DND-41 (cell line): ENCODE results near the gene FLNC.

Experiments
- CTCF ChIP-seq: IDR thresholded peaks from 2 replicates; pipeline ENCODE4 v1.5.1; 2012; ENCODE audit warnings: borderline replicate concordance, low read length, moderate library complexity, mild to moderate bottlenecking; ENCODE audit not compliant: poor library complexity, severe bottlenecking; ENCODE audit errors: extremely low read depth
- EZH2 ChIP-seq: IDR thresholded peaks from 3 replicates; pipeline ENCODE4 v1.6.1; 2012; ENCODE audit warnings: borderline replicate concordance, low read depth, mild to moderate bottlenecking, moderate library complexity, low read length, inconsistent platforms; ENCODE audit not compliant: severe bottlenecking

- TF ChIP-seq CTCF (no peak), EZH2 (no peak)
Observed at GRCh38 chr7:128842674-128843641, 12.8 kb downstream of the FLNC start.
